DND-41 (cell line): ENCODE results near the gene GALNTL6.

ENCODE experiments used
- EZH2 ChIP-seq: IDR thresholded peaks from 3 replicates; pipeline ENCODE4 v1.6.1; 2012; ENCODE audit warnings: borderline replicate concordance, low read depth, mild to moderate bottlenecking, moderate library complexity, low read length, inconsistent platforms; ENCODE audit not compliant: severe bottlenecking
- TF ChIP-seq, protein P1 (sequence below): IDR thresholded peaks from 2 replicates; pipeline ENCODE4 v1.5.1; 2012; ENCODE audit warnings: borderline replicate concordance, low read length, moderate library complexity, mild to moderate bottlenecking; ENCODE audit not compliant: poor library complexity, severe bottlenecking; ENCODE audit errors: extremely low read depth

DNA sequence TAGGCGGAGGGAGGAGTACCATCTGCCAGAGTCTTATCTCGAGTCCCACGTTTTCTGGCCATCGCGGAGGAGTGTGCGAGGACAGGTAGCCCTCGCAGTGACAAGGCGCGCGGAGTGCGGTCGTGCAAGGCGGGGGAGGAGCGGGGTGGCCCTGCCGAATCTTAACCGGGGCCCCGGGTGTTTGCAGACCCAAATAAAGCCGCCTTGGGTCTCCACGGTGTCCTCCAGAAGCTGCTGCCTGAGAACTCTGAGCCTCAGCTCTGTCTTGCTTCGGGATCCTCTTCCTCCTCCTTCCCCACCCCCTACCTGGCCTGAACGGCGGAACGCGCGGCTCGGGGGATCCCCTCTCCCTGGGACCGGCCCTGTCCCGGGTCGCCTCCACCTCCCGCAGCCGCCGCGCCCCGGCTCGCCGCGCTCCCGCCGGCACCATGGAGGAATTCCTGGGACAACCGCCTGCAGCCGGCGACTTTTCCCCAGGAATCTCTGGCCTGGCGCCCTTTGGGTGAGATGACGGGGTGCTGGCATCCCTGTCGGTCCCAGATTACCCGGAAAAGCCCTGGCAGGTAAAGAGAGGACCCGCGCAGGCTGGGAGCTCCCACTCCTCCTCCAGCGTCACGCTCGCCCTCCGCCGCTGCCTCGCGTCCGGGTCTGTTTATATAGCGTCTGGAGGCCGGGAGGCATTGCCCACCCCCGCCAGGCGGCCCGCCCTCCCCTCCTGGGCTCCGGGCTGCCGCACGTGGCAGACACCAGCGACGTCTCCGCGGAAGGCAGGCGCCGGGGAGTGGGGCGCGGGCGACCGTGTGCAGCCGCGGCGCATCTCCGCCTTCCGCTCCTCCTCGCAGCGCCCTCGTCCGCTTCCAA is at the start of gene GALNTL6:
- TF ChIP-seq, protein P1, sequence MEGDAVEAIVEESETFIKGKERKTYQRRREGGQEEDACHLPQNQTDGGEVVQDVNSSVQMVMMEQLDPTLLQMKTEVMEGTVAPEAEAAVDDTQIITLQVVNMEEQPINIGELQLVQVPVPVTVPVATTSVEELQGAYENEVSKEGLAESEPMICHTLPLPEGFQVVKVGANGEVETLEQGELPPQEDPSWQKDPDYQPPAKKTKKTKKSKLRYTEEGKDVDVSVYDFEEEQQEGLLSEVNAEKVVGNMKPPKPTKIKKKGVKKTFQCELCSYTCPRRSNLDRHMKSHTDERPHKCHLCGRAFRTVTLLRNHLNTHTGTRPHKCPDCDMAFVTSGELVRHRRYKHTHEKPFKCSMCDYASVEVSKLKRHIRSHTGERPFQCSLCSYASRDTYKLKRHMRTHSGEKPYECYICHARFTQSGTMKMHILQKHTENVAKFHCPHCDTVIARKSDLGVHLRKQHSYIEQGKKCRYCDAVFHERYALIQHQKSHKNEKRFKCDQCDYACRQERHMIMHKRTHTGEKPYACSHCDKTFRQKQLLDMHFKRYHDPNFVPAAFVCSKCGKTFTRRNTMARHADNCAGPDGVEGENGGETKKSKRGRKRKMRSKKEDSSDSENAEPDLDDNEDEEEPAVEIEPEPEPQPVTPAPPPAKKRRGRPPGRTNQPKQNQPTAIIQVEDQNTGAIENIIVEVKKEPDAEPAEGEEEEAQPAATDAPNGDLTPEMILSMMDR: no peak
- no peak for TF ChIP-seq EZH2
